CD14-positive monocyte (primary cell): ENCODE measurements around the gene ARFGEF3. TPM values are rescaled to one million over a fixed set of nuclear protein-coding genes. Genes with fewer than 3 reads are reported as not detected.

ENCODE experiments used
- DNase-seq, 3 donors: peaks; one replicate each; pipeline ENCODE4 v3.0.0-alpha.2; 2011 to 2022
- H2AFZ ChIP-seq: 2 replicates; pipeline ENCODE4 v1.6.0; 2012; ENCODE audit warnings: mild to moderate bottlenecking, low read depth, low read length, inconsistent platforms; ENCODE audit not compliant: insufficient read depth, poor library complexity, severe bottlenecking
- H3K27ac ChIP-seq, 2 donors: 1 replicate in 1 of 2; 2 replicates in 1 of 2; pipeline ENCODE4 v1.5.1; 2012 to 2013; ENCODE audit warnings: low read length in 2 of 2, control low read depth in 1 of 2, inconsistent platforms in 1 of 2, low read depth in 1 of 2, mild to moderate bottlenecking in 1 of 2
- H3K27me3 ChIP-seq, 2 donors: one replicate each; pipeline versions ENCODE4 v1.6.0 to v1.6.1; 2011 to 2013; ENCODE audit warnings: low read length in 2 of 2; ENCODE audit not compliant: control insufficient read depth in 2 of 2, insufficient read depth in 2 of 2
- H3K36me3 ChIP-seq, 2 donors: replicated peaks in 1 of 2; 1 replicate in 1 of 2; 2 replicates in 1 of 2; pipeline versions ENCODE4 v1.5.1 to v1.6.1; 2012 to 2013; ENCODE audit warnings: low read length in 2 of 2, control low read depth in 1 of 2, inconsistent platforms in 1 of 2, mild to moderate bottlenecking in 1 of 2; ENCODE audit not compliant: insufficient read depth in 2 of 2, control insufficient read depth in 1 of 2
- H3K4me1 ChIP-seq, 2 donors: 1 replicate in 1 of 2; 2 replicates in 1 of 2; pipeline versions ENCODE4 v1.5.1 to v1.6.1; 2012 to 2013; ENCODE audit warnings: low read length in 2 of 2, control low read depth in 1 of 2, inconsistent platforms in 1 of 2, mild to moderate bottlenecking in 1 of 2, moderate library complexity in 1 of 2; ENCODE audit not compliant: insufficient read depth in 2 of 2, control insufficient read depth in 1 of 2
- H3K4me2 ChIP-seq: replicated peaks from 2 replicates; pipeline ENCODE3; 2012; ENCODE audit warnings: low read length, moderate library complexity, mild to moderate bottlenecking; ENCODE audit not compliant: poor library complexity, severe bottlenecking; ENCODE audit errors: extremely low read depth
- H3K4me3 ChIP-seq, 3 experiments: fragments of 200-600 bp in 1 of 3; sonication (generic) in 1 of 3; replicated peaks in 1 of 3; 1 replicate in 2 of 3; 2 replicates in 1 of 3; pipeline ENCODE4 v1.5.1; 2011 to 2013; ENCODE audit warnings: low read length in 3 of 3, mild to moderate bottlenecking in 3 of 3, control low read depth in 2 of 3, low read depth in 2 of 3, inconsistent platforms in 1 of 3, moderate library complexity in 1 of 3
- H3K79me2 ChIP-seq: 2 replicates; pipeline ENCODE4 v1.6.0; 2012; ENCODE audit warnings: mild to moderate bottlenecking, control low read depth, inconsistent platforms, low read length, moderate library complexity; ENCODE audit not compliant: insufficient read depth
- H3K9ac ChIP-seq: 2 replicates; pipeline ENCODE4 v1.6.0; 2017; ENCODE audit warnings: low read length, mild to moderate bottlenecking; ENCODE audit not compliant: insufficient read depth, poor library complexity, severe bottlenecking
- H3K9me3 ChIP-seq, 2 donors: replicated peaks in 1 of 2; 1 replicate in 1 of 2; 2 replicates in 1 of 2; pipeline versions ENCODE4 v1.5.1 to v1.6.1; 2012 to 2013; ENCODE audit warnings: low read length in 2 of 2, control low read depth in 1 of 2; ENCODE audit not compliant: control insufficient read depth in 1 of 2, insufficient read depth in 1 of 2
- H4K20me1 ChIP-seq: 2 replicates; pipeline ENCODE4 v1.6.0; 2012; ENCODE audit warnings: mild to moderate bottlenecking, low read length, control low read depth, moderate library complexity; ENCODE audit not compliant: insufficient read depth
- H3K27ac Mint-ChIP-seq, 7 donors: one replicate each; pipeline ENCODE4 v1.8.0; 2020; ENCODE audit warnings: mild to moderate bottlenecking in 7 of 7, mixed read lengths in 7 of 7, moderate library complexity in 6 of 7, inconsistent platforms in 2 of 7
- H3K27me3 Mint-ChIP-seq, 3 donors: one replicate each; pipeline ENCODE4 v1.8.0; 2021 to 2022; ENCODE audit warnings: low read depth in 3 of 3, mild to moderate bottlenecking in 3 of 3, mixed read lengths in 3 of 3, moderate library complexity in 3 of 3, inconsistent platforms in 1 of 3
- H3K36me3 Mint-ChIP-seq, 2 donors: one replicate each; pipeline ENCODE4 v1.8.0; 2020; ENCODE audit warnings: mixed read lengths in 2 of 2, inconsistent platforms in 1 of 2, mild to moderate bottlenecking in 1 of 2
- H3K4me1 Mint-ChIP-seq: one replicate; pipeline ENCODE4 v1.8.0; 2020; ENCODE audit warnings: mild to moderate bottlenecking, mixed read lengths
- H3K4me3 Mint-ChIP-seq, 2 donors: one replicate each; pipeline ENCODE4 v1.8.0; 2020; ENCODE audit warnings: mild to moderate bottlenecking in 2 of 2, mixed read lengths in 2 of 2, moderate library complexity in 1 of 2
- H3K9me3 Mint-ChIP-seq, 7 donors: one replicate each; pipeline ENCODE4 v1.8.0; 2020 to 2022; ENCODE audit warnings: mixed read lengths in 7 of 7, mild to moderate bottlenecking in 6 of 7, moderate library complexity in 6 of 7, inconsistent platforms in 2 of 7
- WGBS: methylation state at CpG from one replicate; pipeline ENCODE4 v1.1.5; 2013; ENCODE audit warnings: missing lambda C conversion rate; ENCODE audit not compliant: insufficient coverage; 5-methylcytosine and 5-hydroxymethylcytosine counted together
- intact Hi-C, 2 donors: fragments of 100-400 bp; cut with micrococcal nuclease; formaldehyde crosslinking; loops; one replicate each; pipeline versions ENCODE4 v1.15.0 to v1.15.1; 2023
- polyA plus RNA-seq, 3 donors: library from polyadenylated mRNA; depleted of rRNA in 1 of 3; unstranded in 2 of 3; stranded (reverse) in 1 of 3; fragments of 300-500 nt in 2 of 3; fragments of >200 nt in 1 of 3; fragmentation: Illumina TruSeq in 2 of 3; gene quantifications; 1 replicate in 2 of 3; 2 replicates in 1 of 3; pipeline ENCODE4 v1.2.3, GENCODE V29; 2012 to 2021
- TF ChIP-seq, protein P1 (sequence below): fragments of 200-600 bp; IDR thresholded peaks from one replicate; pipeline ENCODE4 v1.8.0; 2022; ENCODE audit warnings: antibody characterized with exemption, mild to moderate bottlenecking

ARFGEF3 gene
- polyA plus RNA-seq, 3 donors: not detected

DNA sequence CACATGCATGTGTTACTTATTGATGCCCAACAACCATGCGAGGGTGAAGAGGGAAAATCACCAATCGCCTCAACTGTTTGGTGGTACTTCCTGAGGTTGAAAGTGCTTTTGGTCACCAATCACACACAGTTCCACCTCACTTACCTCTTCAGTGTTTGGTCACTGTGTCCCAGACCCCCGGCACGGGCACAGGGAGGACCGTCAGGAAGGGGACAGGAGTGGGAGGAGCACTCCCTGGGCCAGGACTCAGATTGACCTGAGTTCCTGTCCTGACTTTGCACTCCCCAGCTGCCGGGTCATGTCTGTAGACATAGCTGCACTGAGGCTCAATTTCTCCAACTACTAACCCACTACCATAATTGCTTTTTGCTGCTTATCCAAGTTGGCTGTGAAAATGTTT is 130.7 kb downstream of the ARFGEF3 start:
- peaks cover 0 to 3% (median 2%) of the 10 kb centered on the region in 3 donors for H3K27me3 Mint-ChIP-seq
- no peaks in the 10 kb centered on the region for H3K79me2 ChIP-seq
- no peaks in the 10 kb centered on the region for H3K4me1 ChIP-seq
- H3K4me3 ChIP-seq: no peak overlapping the region
- H3K36me3 ChIP-seq: no peaks in the 10 kb centered on the region
- H3K9me3 ChIP-seq: no peaks in the 10 kb centered on the region
- peaks cover 0 to 3% (median 0%) of the 10 kb centered on the region in 7 donors for H3K9me3 Mint-ChIP-seq
- H2AFZ ChIP-seq: no peak overlapping the region
- no peak overlapping the region for H3K27ac Mint-ChIP-seq
- DNase-seq: no peak
- H3K4me3 Mint-ChIP-seq: no peak overlapping the region
- H3K9ac ChIP-seq: no peak overlapping the region
- intact Hi-C loops: no loop called here
- no peaks in the 10 kb centered on the region for H3K36me3 Mint-ChIP-seq
- WGBS: no CpG with 5 or more reads among the region's 6 CpGs
- no peak overlapping the region for H3K27ac ChIP-seq
- TF ChIP-seq, protein P1, sequence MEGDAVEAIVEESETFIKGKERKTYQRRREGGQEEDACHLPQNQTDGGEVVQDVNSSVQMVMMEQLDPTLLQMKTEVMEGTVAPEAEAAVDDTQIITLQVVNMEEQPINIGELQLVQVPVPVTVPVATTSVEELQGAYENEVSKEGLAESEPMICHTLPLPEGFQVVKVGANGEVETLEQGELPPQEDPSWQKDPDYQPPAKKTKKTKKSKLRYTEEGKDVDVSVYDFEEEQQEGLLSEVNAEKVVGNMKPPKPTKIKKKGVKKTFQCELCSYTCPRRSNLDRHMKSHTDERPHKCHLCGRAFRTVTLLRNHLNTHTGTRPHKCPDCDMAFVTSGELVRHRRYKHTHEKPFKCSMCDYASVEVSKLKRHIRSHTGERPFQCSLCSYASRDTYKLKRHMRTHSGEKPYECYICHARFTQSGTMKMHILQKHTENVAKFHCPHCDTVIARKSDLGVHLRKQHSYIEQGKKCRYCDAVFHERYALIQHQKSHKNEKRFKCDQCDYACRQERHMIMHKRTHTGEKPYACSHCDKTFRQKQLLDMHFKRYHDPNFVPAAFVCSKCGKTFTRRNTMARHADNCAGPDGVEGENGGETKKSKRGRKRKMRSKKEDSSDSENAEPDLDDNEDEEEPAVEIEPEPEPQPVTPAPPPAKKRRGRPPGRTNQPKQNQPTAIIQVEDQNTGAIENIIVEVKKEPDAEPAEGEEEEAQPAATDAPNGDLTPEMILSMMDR: no peak
- no peak overlapping the region for H3K4me2 ChIP-seq
- no peaks in the 10 kb centered on the region for H3K4me1 Mint-ChIP-seq
- no peaks in the 10 kb centered on the region for H3K27me3 ChIP-seq
- H4K20me1 ChIP-seq: no peaks in the 10 kb centered on the region

DNA sequence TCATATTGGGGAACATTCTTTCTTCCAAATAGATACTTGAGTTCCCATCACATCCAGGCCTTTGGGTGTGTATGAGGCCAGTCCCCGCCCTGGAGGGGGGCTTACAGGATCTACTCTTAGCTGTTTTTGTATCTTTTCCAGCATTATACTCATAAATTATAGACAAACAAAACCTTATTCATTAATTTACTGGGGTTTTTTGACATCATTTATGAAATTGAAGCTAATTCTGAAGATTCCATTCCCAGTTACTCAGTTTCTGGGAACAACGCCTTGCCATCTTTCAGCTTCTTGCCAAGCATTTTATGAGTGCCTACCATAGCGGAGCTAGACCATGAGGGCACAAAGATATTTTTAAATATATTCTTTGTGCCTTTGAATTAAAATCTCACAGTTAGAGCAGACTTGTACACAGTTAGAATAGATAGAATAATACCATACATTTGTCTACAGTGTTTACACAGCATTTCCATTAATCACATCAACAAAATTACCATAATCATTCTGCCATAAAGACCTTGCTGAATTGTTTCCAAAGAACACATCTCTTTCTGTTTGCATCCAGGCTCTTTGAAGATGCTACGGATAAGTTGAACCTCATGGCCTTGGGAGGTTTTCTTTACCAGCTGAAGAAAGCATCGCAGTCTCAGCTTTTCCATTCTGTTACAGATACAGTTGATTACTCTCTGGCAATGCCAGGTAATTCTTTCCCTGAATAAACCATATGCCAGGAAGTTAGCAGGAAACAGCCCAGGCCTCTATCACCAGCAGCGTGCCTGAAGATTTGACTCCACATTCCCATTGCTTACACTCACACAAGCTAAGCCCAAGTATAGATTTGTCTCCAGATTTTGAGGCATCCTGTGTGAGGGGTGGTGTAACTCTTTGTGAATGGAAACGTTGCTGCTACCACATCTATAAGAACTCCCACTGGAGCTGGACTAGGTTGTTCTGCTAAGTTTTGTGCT is 132.0 kb downstream of the ARFGEF3 start:
- H2AFZ ChIP-seq: no peak overlapping the region
- H3K4me1 ChIP-seq: no peaks in the 10 kb centered on the region
- Mint-ChIP-seq H3K4me3 (no peak overlapping the region), H3K4me1 (no peaks in the 10 kb centered on the region), H3K36me3 (no peaks in the 10 kb centered on the region), H3K27ac (no peak overlapping the region), H3K27me3 (peaks cover under 1 to 3% (median 2%) of the 10 kb centered on the region in 3 donors), H3K9me3 (peaks cover 0 to 3% (median 0%) of the 10 kb centered on the region in 7 donors)
- no peak overlapping the region for H3K27ac ChIP-seq
- no peaks in the 10 kb centered on the region for H3K36me3 ChIP-seq
- H3K27me3 ChIP-seq: no peaks in the 10 kb centered on the region
- TF ChIP-seq, protein P1: no peak
- H4K20me1 ChIP-seq: no peaks in the 10 kb centered on the region
- no peak overlapping the region for H3K4me2 ChIP-seq
- DNase-seq: no peak
- 88% methylated on average over 2 of the region's 7 CpGs for WGBS
- H3K79me2 ChIP-seq: no peaks in the 10 kb centered on the region
- H3K9ac ChIP-seq: no peak overlapping the region
- intact Hi-C loops: no loop called here
- no peaks in the 10 kb centered on the region for H3K9me3 ChIP-seq
- H3K4me3 ChIP-seq: no peak overlapping the region
